Upper lobe of left lung (tissue), 6 donors: Measurements from ENCODE around the gene TTLL12. TPM values are rescaled to one million over a fixed set of nuclear protein-coding genes. Genes with fewer than 3 reads are reported as not detected.
A peak's percentile ranks its signal among the peaks of the same experiment; 100 is the strongest.

Experiments
- ATAC-seq, 2 donors: fragments of 200-7000 bp; cut with Tn5 transposase; one replicate each; pipeline ENCODE4 v1.9.1; 2022; ENCODE audit warnings: mild to moderate bottlenecking in 2 of 2, moderate library complexity in 2 of 2; ENCODE audit not compliant: low FRiP score in 2 of 2
- DNase-seq, 2 donors: peaks; one replicate each; pipeline ENCODE4 v3.0.0-alpha.2; 2019 to 2020
- H3K27ac ChIP-seq, 4 donors: fragments of 200-600 bp; sonication (generic); one replicate each; pipeline ENCODE4 v1.5.1; 2016 to 2019
- H3K27me3 ChIP-seq, 4 donors: fragments of 200-600 bp; sonication (generic); one replicate each; pipeline ENCODE4 v1.5.1; 2017 to 2019
- H3K36me3 ChIP-seq, 4 donors: fragments of 200-600 bp; sonication (generic); one replicate each; pipeline ENCODE4 v1.5.1; 2016 to 2019
- H3K4me1 ChIP-seq, 4 donors: fragments of 200-600 bp; sonication (generic); one replicate each; pipeline ENCODE4 v1.5.1; 2018 to 2019
- H3K4me3 ChIP-seq, 4 donors: fragments of 200-600 bp; sonication (generic); one replicate each; pipeline ENCODE4 v1.5.1; 2017 to 2019; ENCODE audit warnings: mild to moderate bottlenecking in 2 of 4, moderate library complexity in 1 of 4
- H3K9me3 ChIP-seq, 4 donors: fragments of 200-600 bp; sonication (generic); one replicate each; pipeline ENCODE4 v1.5.1; 2018 to 2019
- EP300 ChIP-seq, 4 donors: sonication (generic); formaldehyde crosslinking; IDR thresholded peaks; one replicate each; pipeline ENCODE4 v1.5.1; 2017; ENCODE audit warnings: antibody characterized with exemption in 4 of 4, control low read depth in 2 of 4
- POLR2A ChIP-seq, 4 donors: fragments of 450-650 bp; IDR thresholded peaks; one replicate each; pipeline ENCODE4 v1.5.1; 2016 to 2017; ENCODE audit warnings: antibody characterized with exemption in 4 of 4, mild to moderate bottlenecking in 2 of 4
- POLR2AphosphoS5 ChIP-seq, 2 donors: sonication (generic); formaldehyde crosslinking; IDR thresholded peaks; one replicate each; pipeline ENCODE4 v1.5.1; 2017; ENCODE audit warnings: antibody characterized with exemption in 2 of 2
- WGBS, 2 donors: methylation state at CpG; one replicate each; pipeline ENCODE4 v1.1.5; 2017 to 2018; 5-methylcytosine and 5-hydroxymethylcytosine counted together
- total RNA-seq, 6 donors: library from RNA; depleted of rRNA in 4 of 6; stranded (reverse); fragments of >200 nt in 4 of 6; gene quantifications; one replicate each; pipeline versions ENCODE4 v1.1.0 to v1.2.1, GENCODE V29; 2016 to 2021
- TF ChIP-seq, protein P1 (sequence below), 6 experiments: fragments of 450-650 bp in 4 of 6; fragments of 200-600 bp in 2 of 6; sonication (generic) in 2 of 6; IDR thresholded peaks; one replicate each; pipeline ENCODE4 v1.5.1; 2016 to 2019; ENCODE audit warnings: antibody characterized with exemption in 6 of 6
- donor health status: DM: no; HTN: no; CAD: no; lungs with moderate emphysema.
- donor health status: DM: no; HTN: yes; CAD: no; lungs with severe emphysema.

The TTLL12 gene
- total RNA-seq, 6 donors from 2014 or later: 19.6 to 49.2 (median 25.0) TPM

GRCh38 chr22:43163241-43163795 lies 23.6 kb downstream of the TTLL12 start:
- no peak overlapping the region for H3K4me3 ChIP-seq
- H3K9me3 ChIP-seq: no peaks in the 10 kb centered on the region
- H3K27me3 ChIP-seq: no peaks in the 10 kb centered on the region
- TF ChIP-seq POLR2A (IDR thresholded peaks at IDR 0.05) (no peak), POLR2AphosphoS5 (IDR thresholded peaks at IDR 0.05) (no peak), EP300 (IDR thresholded peaks at IDR 0.05) (no peak)
- TF ChIP-seq, protein P1, sequence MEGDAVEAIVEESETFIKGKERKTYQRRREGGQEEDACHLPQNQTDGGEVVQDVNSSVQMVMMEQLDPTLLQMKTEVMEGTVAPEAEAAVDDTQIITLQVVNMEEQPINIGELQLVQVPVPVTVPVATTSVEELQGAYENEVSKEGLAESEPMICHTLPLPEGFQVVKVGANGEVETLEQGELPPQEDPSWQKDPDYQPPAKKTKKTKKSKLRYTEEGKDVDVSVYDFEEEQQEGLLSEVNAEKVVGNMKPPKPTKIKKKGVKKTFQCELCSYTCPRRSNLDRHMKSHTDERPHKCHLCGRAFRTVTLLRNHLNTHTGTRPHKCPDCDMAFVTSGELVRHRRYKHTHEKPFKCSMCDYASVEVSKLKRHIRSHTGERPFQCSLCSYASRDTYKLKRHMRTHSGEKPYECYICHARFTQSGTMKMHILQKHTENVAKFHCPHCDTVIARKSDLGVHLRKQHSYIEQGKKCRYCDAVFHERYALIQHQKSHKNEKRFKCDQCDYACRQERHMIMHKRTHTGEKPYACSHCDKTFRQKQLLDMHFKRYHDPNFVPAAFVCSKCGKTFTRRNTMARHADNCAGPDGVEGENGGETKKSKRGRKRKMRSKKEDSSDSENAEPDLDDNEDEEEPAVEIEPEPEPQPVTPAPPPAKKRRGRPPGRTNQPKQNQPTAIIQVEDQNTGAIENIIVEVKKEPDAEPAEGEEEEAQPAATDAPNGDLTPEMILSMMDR (IDR thresholded peaks at IDR 0.05): no peak
- DNase-seq (peak in 1 of 2 donors; percentile 61), ATAC-seq (no peak)
- peaks cover 17 to 36% (median 30%) of the 10 kb centered on the region in 4 donors for H3K4me1 ChIP-seq
- peak overlapping the region in 1 of 4 donors; percentile 39 for H3K27ac ChIP-seq
- H3K36me3 ChIP-seq: peaks cover 0 to 52% (median 28%) of the 10 kb centered on the region in 4 donors
- WGBS, 2 donors: 82 to 87% methylated on average over 10 to 14 of the region's 18 CpGs

DNA sequence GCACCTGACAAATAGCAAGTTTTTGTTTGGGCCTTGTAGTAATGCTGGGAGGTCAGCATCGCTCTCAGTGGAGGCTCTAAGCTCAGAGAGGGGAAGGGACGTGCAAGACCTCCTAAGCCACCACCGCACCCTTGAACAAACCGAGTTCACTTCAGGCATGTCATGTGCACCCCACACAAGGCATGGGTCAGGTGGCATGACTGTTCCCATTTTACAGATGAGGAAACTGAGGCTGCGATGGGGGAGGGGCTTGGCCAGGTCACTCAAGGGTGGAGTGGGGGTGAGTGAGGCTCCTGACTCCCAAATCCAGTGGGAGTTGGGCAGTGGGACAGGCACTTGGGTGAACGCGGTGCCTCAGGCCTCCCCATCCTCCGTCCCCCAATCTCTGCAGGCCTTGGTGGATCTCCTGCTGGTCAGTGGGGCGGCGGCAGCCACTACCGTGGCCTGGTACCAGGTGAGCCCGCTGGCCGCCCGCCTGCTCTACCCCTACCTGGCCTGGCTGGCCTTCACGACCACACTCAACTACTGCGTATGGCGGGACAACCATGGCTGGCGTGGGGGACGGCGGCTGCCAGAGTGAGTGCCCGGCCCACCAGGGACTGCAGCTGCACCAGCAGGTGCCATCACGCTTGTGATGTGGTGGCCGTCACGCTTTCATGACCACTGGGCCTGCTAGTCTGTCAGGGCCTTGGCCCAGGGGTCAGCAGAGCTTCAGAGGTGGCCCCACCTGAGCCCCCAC lies 24.4 kb downstream of the TTLL12 start:
- 93 to 94% methylated on average over 8 to 17 of the region's 24 CpGs for WGBS, 2 donors

DNA sequence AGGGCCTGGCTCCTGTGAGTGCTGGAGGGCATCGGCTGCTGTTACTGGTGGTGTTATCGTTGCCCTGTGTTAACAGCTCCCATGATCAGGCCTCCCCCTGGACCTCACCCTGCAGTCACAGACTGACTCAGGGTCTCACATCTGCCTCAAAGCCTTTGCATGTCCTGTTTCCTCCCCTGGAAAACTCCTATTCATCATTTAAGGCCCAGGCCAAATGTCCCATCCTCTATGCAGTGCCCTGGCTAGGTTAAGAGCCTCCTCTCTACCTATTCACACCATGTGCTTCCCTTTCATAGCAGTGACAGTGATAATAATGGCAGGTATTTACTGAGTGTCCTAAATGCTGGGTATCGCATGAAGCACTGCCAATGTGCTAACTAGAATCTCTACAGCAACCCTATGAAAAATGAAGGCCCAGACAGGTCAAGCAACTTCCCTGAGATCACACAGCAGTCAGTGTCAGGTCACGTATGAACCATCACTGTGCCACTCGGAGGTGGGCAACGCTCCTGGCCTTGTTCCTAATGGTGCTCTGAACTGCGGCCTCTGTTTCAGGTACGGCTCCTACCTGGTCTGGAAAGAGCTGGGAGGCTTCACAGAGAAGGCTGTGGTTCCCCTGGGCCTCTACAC lies 26.3 kb downstream of the TTLL12 start:
- ATAC-seq (no peak), DNase-seq (no peak)
- Histone ChIP-seq H3K4me3 (no peak overlapping the region), H3K36me3 (peaks cover 0 to 45% (median 22%) of the 10 kb centered on the region in 4 donors), H3K27me3 (no peaks in the 10 kb centered on the region), H3K9me3 (no peaks in the 10 kb centered on the region), H3K27ac (no peak overlapping the region), H3K4me1 (peaks cover 17 to 61% (median 32%) of the 10 kb centered on the region in 4 donors)
- WGBS, 2 donors: 94 to 100% methylated on average over 2 to 8 of the region's 8 CpGs
- TF ChIP-seq POLR2A (IDR thresholded peaks at IDR 0.05) (no peak), EP300 (IDR thresholded peaks at IDR 0.05) (no peak), POLR2AphosphoS5 (IDR thresholded peaks at IDR 0.05) (no peak)
- TF ChIP-seq, protein P1 (IDR thresholded peaks at IDR 0.05): no peak

More for the DNA sequence above, 24.4 kb downstream of the TTLL12 start:
- no peaks in the 10 kb centered on the region for H3K27me3 ChIP-seq
- no peaks in the 10 kb centered on the region for H3K9me3 ChIP-seq
- DNase-seq (peak in 1 of 2 donors; percentile 81), ATAC-seq (no peak)
- H3K4me3 ChIP-seq: no peak overlapping the region
- TF ChIP-seq POLR2AphosphoS5 (IDR thresholded peaks at IDR 0.05): no peak
- no peak for TF ChIP-seq POLR2A (IDR thresholded peaks at IDR 0.05)
- TF ChIP-seq, protein P1 (IDR thresholded peaks at IDR 0.05): no peak
- TF ChIP-seq EP300 (IDR thresholded peaks at IDR 0.05): no peak
- no peak overlapping the region for H3K27ac ChIP-seq
- H3K4me1 ChIP-seq: peaks cover 17 to 43% (median 30%) of the 10 kb centered on the region in 4 donors
- peaks cover 0 to 46% (median 22%) of the 10 kb centered on the region in 4 donors for H3K36me3 ChIP-seq

GRCh38 chr22:43159484-43160178 lies 27.3 kb downstream of the TTLL12 start:
- Histone ChIP-seq H3K4me3 (no peak overlapping the region), H3K36me3 (peaks cover 0 to 48% (median 24%) of the 10 kb centered on the region in 4 donors), H3K27me3 (no peaks in the 10 kb centered on the region), H3K9me3 (no peaks in the 10 kb centered on the region), H3K4me1 (peaks cover 15 to 63% (median 33%) of the 10 kb centered on the region in 4 donors), H3K27ac (peak overlapping the region in 2 of 4 donors; percentile 21 to 27)
- DNase-seq: peak in 1 of 2 donors; percentile 63
- no peak for TF ChIP-seq POLR2A (IDR thresholded peaks at IDR 0.05)
- TF ChIP-seq EP300 (IDR thresholded peaks at IDR 0.05): no peak
- TF ChIP-seq, protein P1 (IDR thresholded peaks at IDR 0.05): peak; percentile 32 to 56 (median 39)
- no peak for TF ChIP-seq POLR2AphosphoS5 (IDR thresholded peaks at IDR 0.05)
- ATAC-seq: no peak
- 60 to 63% methylated on average over 15 to 18 of the region's 18 CpGs for WGBS, 2 donors
